ENCODE measurements around the gene MRM1.

GRCh38 chr17:36583787-36584186 lies 17.6 kb upstream of the MRM1 start:
- TF ChIP-seq POLR2A (IDR thresholded peaks at IDR 0.05), result no peak
- TF ChIP-seq CTCF (IDR thresholded peaks at IDR 0.05 in 4 of 5, conservative IDR thresholded peaks at IDR 0.05 in 1 of 5), result no peak

Data from gastrocnemius medialis (tissue), 4 donors.